HEK293 (cell line): ENCODE results near the gene WNT7A.
A peak's percentile ranks its signal among the peaks of the same experiment; 100 is the strongest.
"Not testable (repeated sequence)": the region's sequence is repeated elsewhere in the genome, so short reads cannot be mapped to it uniquely, and the experiment has no call there.

Experiments used
- CTCF ChIA-PET: fragments of 350-600 bp; formaldehyde crosslinking; extraction: SDS; loops from one replicate; lab custom pipeline; 2021; ENCODE audit warnings: antibody characterized with exemption; lab: Yijun Ruan, JAX
- POLR2A ChIA-PET: fragments of 300-600 bp; formaldehyde crosslinking; extraction: SDS; loops from one replicate; lab custom pipeline; 2020; ENCODE audit warnings: antibody characterized with exemption, inconsistent platforms; lab: Yijun Ruan, JAX
- H3K27ac ChIP-seq: fragments of 200-500 bp; sonication (Bioruptor generic); 2 replicates; pipeline ENCODE4 v1.5.1; 2014; ENCODE audit warnings: low read depth, low read length, control low read depth, inconsistent platforms; ENCODE audit errors: extremely low read depth
- H3K36me3 ChIP-seq, 2 experiments: fragments of 200-500 bp in 1 of 2; sonication (Bioruptor generic) in 1 of 2; 1 replicate in 1 of 2; 2 replicates in 1 of 2; pipeline ENCODE4 v1.5.1; 2014 to 2017; ENCODE audit warnings: inconsistent platforms in 2 of 2, low read length in 2 of 2; ENCODE audit not compliant: control insufficient read depth in 2 of 2, insufficient read depth in 1 of 2
- H3K4me1 ChIP-seq: fragments of 200-500 bp; sonication (Bioruptor generic); 2 replicates; pipeline ENCODE4 v1.5.1; 2014; ENCODE audit warnings: mild to moderate bottlenecking, low read length, inconsistent platforms; ENCODE audit not compliant: control insufficient read depth, insufficient read depth
- H3K4me3 ChIP-seq: 2 replicates; pipeline ENCODE4 v1.5.1; 2011; ENCODE audit warnings: low read depth, mild to moderate bottlenecking, control low read depth, low read length, moderate library complexity
- H3K9me3 ChIP-seq: fragments of 200-500 bp; sonication (Bioruptor generic); 2 replicates; pipeline ENCODE4 v1.5.1; 2014; ENCODE audit warnings: low read depth, low read length, inconsistent platforms; ENCODE audit not compliant: control insufficient read depth, insufficient read depth
- EGR2 ChIP-seq: fragments of 450-650 bp; formaldehyde crosslinking; IDR thresholded peaks from 2 replicates; pipeline ENCODE4 v1.5.1; 2016; ENCODE audit warnings: low read depth, missing biosample characterization, missing genetic modification characterization
- KLF1 ChIP-seq: fragments of 450-650 bp; formaldehyde crosslinking; IDR thresholded peaks from 2 replicates; pipeline ENCODE4 v1.5.1; 2016; ENCODE audit warnings: missing biosample characterization, missing genetic modification characterization
- ZNF132 ChIP-seq: fragments of 450-650 bp; formaldehyde crosslinking; IDR thresholded peaks from 2 replicates; pipeline ENCODE4 v1.5.1; 2017; ENCODE audit warnings: missing biosample characterization, missing genetic modification characterization, borderline replicate concordance
- ZNF184 ChIP-seq: fragments of 450-650 bp; IDR thresholded peaks from 2 replicates; pipeline ENCODE4 v1.5.1; 2018; ENCODE audit warnings: missing biosample characterization, mild to moderate bottlenecking, missing genetic modification characterization
- ZNF223 ChIP-seq: fragments of 450-650 bp; formaldehyde crosslinking; IDR thresholded peaks from 2 replicates; pipeline ENCODE4 v1.5.1; 2016; ENCODE audit warnings: missing biosample characterization, missing genetic modification characterization
- ZNF23 ChIP-seq: fragments of 450-650 bp; formaldehyde crosslinking; IDR thresholded peaks from 2 replicates; pipeline ENCODE4 v1.5.1; 2016; ENCODE audit warnings: missing biosample characterization, missing genetic modification characterization, borderline replicate concordance
- ZNF266 ChIP-seq: fragments of 450-650 bp; formaldehyde crosslinking; IDR thresholded peaks from 2 replicates; pipeline ENCODE4 v1.5.1; 2016; ENCODE audit warnings: missing biosample characterization, missing genetic modification characterization, low read depth
- ZNF350 ChIP-seq: fragments of 450-650 bp; formaldehyde crosslinking; IDR thresholded peaks from 2 replicates; pipeline ENCODE4 v1.5.0; 2017; ENCODE audit warnings: missing biosample characterization, mild to moderate bottlenecking, missing genetic modification characterization
- ZNF548 ChIP-seq: fragments of 450-650 bp; formaldehyde crosslinking; IDR thresholded peaks from 2 replicates; pipeline ENCODE4 v1.5.1; 2016; ENCODE audit warnings: missing biosample characterization, missing genetic modification characterization
- ZNF561 ChIP-seq: fragments of 450-650 bp; IDR thresholded peaks from 2 replicates; pipeline ENCODE4 v1.5.1; 2018; ENCODE audit warnings: missing biosample characterization, missing genetic modification characterization, borderline replicate concordance
- ZNF629 ChIP-seq: fragments of 450-650 bp; formaldehyde crosslinking; IDR thresholded peaks from 2 replicates; pipeline ENCODE4 v1.5.1; 2017; ENCODE audit warnings: missing biosample characterization, missing genetic modification characterization
- ZNF768 ChIP-seq: fragments of 450-650 bp; formaldehyde crosslinking; IDR thresholded peaks from 2 replicates; pipeline ENCODE4 v1.5.1; 2018; ENCODE audit warnings: missing biosample characterization, mild to moderate bottlenecking, missing genetic modification characterization
- ZNF785 ChIP-seq: fragments of 450-650 bp; formaldehyde crosslinking; IDR thresholded peaks from 2 replicates; pipeline ENCODE4 v1.5.1; 2016; ENCODE audit warnings: missing biosample characterization, missing genetic modification characterization
- TF ChIP-seq, protein P1 (sequence below): fragments of 450-650 bp; formaldehyde crosslinking; IDR thresholded peaks from 2 replicates; pipeline ENCODE4 v1.5.1; 2017; ENCODE audit warnings: missing biosample characterization, missing genetic modification characterization
- TF ChIP-seq, protein P2 (sequence below): fragments of 450-650 bp; IDR thresholded peaks from 2 replicates; pipeline ENCODE4 v1.5.1; 2018; ENCODE audit warnings: missing biosample characterization, missing genetic modification characterization
- TF ChIP-seq, protein P3 (sequence below): fragments of 450-650 bp; formaldehyde crosslinking; IDR thresholded peaks from 2 replicates; pipeline ENCODE4 v1.5.1; 2016; ENCODE audit warnings: missing biosample characterization, missing genetic modification characterization
- TF ChIP-seq, protein P4 (sequence below): fragments of 450-650 bp; formaldehyde crosslinking; optimal IDR thresholded peaks from 2 replicates; pipeline ENCODE3; 2016; ENCODE audit warnings: missing biosample characterization, mild to moderate bottlenecking, missing genetic modification characterization
- TF ChIP-seq, protein P5 (sequence below): fragments of 450-650 bp; formaldehyde crosslinking; IDR thresholded peaks from 2 replicates; pipeline ENCODE4 v1.5.1; 2016; ENCODE audit warnings: missing biosample characterization, missing genetic modification characterization

The WNT7A gene

DNA sequence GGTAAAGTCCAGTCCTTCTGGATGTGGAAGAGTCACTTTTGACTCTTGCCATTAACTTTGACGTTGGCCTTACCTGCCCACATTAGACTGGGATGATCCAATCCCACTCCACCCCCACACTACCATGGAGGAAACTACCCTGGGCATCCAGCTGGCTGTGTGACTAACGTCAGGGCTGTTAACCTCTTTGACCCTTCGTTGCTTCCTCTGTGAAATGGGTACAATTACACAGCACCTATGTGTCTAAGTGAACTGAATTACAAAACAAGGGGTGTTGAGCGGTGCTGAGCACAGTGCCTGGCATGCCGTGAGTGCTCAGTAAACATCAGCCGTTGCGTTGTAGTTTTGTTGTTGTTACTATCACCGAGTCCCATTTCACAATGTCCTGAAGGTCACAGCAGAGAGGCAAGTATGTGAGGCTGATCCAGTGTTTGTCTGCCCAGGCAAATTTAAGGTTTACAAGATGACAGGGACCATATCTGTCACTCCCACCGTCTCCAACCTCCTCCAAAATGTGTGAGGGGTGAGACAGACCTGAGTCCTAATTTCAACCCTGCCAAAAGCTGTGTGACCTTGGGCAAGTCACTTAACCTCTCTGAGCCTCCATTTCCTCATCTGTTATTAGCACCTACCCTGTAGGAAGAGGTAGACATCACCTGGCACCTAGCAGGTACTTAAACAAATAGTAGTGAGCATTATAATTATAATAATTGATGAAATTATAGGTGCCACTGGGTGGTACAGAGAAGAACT, 20.9 kb downstream of the WNT7A start:
- CTCF ChIA-PET = no interaction called here
- Histone ChIP-seq H3K9me3 (no peaks in the 10 kb centered on the region), H3K4me3 (no peak overlapping the region), H3K36me3 (no peaks in the 10 kb centered on the region), H3K27ac (no peak overlapping the region), H3K4me1 (no peaks in the 10 kb centered on the region)
- POLR2A ChIA-PET = no interaction called here
- TF ChIP-seq EGR2 (tag by site-specific recombination) (0 out of 2 replicates have a peak, but pooled peaks have one; percentile 21), ZNF629 (tag by site-specific recombination) (no peak)

DNA sequence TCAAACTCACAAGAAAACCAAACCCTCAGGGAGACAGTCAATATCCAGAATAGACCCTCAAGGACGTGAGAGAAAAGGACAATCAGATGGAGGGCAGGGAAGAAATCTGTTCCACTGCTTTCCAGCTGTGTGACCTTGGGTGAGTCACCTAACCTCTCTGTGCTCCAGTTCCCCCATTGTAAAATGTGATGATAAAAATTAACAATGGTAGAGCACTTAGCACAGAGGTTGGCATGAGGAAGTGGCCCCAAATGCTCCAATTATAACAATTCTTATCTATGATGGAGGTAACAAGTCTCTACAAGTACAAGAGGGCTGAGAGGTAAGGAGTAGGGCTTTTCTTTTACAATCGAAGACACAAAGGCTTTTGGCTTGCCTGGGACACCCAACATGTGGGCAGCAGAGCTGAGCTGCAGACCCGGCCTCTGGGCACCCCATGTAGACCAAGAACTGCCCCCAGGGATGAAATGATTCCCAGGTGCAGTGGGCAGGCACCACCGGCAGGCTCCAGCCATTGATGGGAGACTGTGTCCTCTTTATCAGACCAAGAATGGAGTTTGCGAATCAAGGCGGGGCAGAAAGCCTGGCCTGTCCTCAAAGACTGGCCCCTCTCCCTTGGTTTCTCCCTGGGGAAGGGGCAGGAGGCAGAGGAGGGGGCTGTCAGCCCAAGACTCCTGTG, 22.0 kb downstream of the WNT7A start:
- no peak for TF ChIP-seq ZNF548
- TF ChIP-seq, protein P1, sequence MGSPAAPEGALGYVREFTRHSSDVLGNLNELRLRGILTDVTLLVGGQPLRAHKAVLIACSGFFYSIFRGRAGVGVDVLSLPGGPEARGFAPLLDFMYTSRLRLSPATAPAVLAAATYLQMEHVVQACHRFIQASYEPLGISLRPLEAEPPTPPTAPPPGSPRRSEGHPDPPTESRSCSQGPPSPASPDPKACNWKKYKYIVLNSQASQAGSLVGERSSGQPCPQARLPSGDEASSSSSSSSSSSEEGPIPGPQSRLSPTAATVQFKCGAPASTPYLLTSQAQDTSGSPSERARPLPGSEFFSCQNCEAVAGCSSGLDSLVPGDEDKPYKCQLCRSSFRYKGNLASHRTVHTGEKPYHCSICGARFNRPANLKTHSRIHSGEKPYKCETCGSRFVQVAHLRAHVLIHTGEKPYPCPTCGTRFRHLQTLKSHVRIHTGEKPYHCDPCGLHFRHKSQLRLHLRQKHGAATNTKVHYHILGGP (tag by site-specific recombination) = no peak
- no peak for TF ChIP-seq ZNF266
- TF ChIP-seq ZNF785 (tag by site-specific recombination) = no peak
- peak; percentile 66 for TF ChIP-seq ZNF768 (tag by site-specific recombination)
- TF ChIP-seq ZNF184 (tag by site-specific recombination) = no peak
- TF ChIP-seq, all 188 proteins: peak for 1
- H3K4me1 ChIP-seq = no peaks in the 10 kb centered on the region
- POLR2A ChIA-PET = no interaction called here
- H3K36me3 ChIP-seq = no peaks in the 10 kb centered on the region
- no peak overlapping the region for H3K4me3 ChIP-seq
- no peaks in the 10 kb centered on the region for H3K9me3 ChIP-seq
- no peak overlapping the region for H3K27ac ChIP-seq
- CTCF ChIA-PET = no interaction called here

DNA sequence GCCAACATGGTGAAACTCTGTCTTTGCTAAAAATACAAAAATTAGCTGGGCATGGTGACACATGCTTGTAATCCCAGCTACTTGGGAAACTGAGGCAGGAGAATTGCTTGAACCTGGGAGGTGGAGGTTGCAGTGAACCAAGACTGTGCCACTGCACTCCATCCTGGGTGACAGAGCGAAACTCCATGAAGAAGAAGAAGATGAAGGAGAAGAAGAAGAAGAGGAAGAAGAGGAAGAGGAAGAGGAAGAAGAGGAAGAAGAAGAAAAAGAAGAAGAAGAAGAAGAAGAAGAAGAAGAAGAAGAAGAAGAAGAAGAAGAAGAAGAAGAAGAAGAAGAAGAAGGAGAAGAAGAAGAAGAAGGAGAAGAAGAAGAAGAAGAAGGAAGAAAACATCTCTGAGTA, 23.2 kb downstream of the WNT7A start:
- TF ChIP-seq, protein P2, sequence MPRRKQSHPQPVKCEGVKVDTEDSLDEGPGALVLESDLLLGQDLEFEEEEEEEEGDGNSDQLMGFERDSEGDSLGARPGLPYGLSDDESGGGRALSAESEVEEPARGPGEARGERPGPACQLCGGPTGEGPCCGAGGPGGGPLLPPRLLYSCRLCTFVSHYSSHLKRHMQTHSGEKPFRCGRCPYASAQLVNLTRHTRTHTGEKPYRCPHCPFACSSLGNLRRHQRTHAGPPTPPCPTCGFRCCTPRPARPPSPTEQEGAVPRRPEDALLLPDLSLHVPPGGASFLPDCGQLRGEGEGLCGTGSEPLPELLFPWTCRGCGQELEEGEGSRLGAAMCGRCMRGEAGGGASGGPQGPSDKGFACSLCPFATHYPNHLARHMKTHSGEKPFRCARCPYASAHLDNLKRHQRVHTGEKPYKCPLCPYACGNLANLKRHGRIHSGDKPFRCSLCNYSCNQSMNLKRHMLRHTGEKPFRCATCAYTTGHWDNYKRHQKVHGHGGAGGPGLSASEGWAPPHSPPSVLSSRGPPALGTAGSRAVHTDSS (tag by site-specific recombination) = peak; percentile 91
- H3K4me3 ChIP-seq, H3K27ac ChIP-seq, H3K4me1 ChIP-seq, H3K9me3 ChIP-seq, POLR2A ChIA-PET, H3K36me3 ChIP-seq: not testable (repeated sequence)
- CTCF ChIA-PET = interaction anchor here (1.0 kb wide), 1 partner anchor 23 kb away, joined by 3 read pairs; the partner anchor contains the start of gene WNT7A

DNA sequence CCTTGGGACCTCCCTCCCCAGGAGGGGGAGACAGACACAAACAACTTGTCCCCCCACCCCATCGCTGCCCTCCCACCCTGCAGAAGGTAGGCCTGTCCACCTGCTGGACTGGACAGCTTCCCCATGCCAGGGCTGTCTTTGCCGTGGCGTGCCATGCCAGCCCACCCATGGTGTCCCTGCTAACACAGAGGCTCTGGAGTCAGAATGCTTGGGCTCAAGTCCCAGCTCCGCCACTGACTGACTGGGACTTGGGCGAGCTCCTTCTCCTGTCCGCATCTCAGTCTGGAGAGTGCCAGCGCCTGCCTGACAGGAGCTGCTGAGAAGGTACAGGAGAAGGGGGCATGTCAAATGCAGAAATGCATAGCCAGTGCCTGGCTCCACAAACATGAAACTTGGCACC, 23.9 kb downstream of the WNT7A start:
- Histone ChIP-seq H3K36me3 (no peaks in the 10 kb centered on the region), H3K4me3 (no peak overlapping the region), H3K9me3 (no peaks in the 10 kb centered on the region), H3K27ac (no peak overlapping the region), H3K4me1 (no peaks in the 10 kb centered on the region)
- CTCF ChIA-PET = interaction anchor here (1.0 kb wide), 1 partner anchor 24 kb away, joined by 3 read pairs; the partner anchor contains the start of gene WNT7A
- POLR2A ChIA-PET = no interaction called here
- TF ChIP-seq, protein P3, sequence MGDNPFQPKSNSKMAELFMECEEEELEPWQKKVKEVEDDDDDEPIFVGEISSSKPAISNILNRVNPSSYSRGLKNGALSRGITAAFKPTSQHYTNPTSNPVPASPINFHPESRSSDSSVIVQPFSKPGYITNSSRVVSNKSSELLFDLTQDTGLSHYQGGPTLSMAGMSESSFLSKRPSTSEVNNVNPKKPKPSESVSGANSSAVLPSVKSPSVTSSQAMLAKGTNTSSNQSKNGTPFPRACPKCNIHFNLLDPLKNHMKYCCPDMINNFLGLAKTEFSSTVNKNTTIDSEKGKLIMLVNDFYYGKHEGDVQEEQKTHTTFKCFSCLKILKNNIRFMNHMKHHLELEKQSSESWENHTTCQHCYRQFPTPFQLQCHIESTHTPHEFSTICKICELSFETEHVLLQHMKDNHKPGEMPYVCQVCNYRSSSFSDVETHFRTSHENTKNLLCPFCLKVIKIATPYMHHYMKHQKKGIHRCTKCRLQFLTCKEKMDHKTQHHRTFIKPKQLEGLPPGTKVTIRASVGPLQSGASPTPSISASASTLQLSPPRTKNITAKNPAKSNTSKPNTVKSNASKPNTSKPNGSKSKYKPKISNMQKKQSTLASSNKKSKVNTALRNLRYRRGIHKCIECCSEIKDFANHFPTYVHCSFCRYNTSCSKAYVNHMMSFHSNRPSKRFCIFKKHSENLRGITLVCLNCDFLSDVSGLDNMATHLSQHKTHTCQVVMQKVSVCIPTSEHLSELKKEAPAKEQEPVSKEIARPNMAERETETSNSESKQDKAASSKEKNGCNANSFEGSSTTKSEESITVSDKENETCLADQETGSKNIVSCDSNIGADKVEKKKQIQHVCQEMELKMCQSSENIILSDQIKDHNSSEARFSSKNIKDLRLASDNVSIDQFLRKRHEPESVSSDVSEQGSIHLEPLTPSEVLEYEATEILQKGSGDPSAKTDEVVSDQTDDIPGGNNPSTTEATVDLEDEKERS (tag by site-specific recombination) = no peak
- TF ChIP-seq ZNF132 (no peak), ZNF223 (tag by site-specific recombination) (no peak), ZNF561 (no peak), ZNF23 (tag by site-specific recombination) (no peak), ZNF350 (no peak), KLF1 (tag by site-specific recombination) (no peak)
- TF ChIP-seq, protein P4, sequence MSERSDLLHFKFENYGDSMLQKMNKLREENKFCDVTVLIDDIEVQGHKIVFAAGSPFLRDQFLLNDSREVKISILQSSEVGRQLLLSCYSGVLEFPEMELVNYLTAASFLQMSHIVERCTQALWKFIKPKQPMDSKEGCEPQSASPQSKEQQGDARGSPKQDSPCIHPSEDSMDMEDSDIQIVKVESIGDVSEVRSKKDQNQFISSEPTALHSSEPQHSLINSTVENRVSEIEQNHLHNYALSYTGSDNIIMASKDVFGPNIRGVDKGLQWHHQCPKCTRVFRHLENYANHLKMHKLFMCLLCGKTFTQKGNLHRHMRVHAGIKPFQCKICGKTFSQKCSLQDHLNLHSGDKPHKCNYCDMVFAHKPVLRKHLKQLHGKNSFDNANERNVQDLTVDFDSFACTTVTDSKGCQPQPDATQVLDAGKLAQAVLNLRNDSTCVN (tag by site-specific recombination) = no peak
- TF ChIP-seq, protein P5, sequence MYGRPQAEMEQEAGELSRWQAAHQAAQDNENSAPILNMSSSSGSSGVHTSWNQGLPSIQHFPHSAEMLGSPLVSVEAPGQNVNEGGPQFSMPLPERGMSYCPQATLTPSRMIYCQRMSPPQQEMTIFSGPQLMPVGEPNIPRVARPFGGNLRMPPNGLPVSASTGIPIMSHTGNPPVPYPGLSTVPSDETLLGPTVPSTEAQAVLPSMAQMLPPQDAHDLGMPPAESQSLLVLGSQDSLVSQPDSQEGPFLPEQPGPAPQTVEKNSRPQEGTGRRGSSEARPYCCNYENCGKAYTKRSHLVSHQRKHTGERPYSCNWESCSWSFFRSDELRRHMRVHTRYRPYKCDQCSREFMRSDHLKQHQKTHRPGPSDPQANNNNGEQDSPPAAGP (tag by site-specific recombination) = no peak
